A549 treated with Mapracorat at 1 μM for 4 hours (cell line): ENCODE data around the gene MFSD6. TPM values are rescaled to one million over a fixed set of nuclear protein-coding genes. Genes with fewer than 3 reads are reported as not detected.

Source experiments
- total RNA-seq: library from RNA; stranded (reverse); fragments of 200-300 nt; extraction: Qiagen RNA extraction; gene quantifications from 5 replicates; pipeline ENCODE4 v1.2.3, GENCODE V29; 2022

The MFSD6 gene
- total RNA-seq, result 23.6 to 34.4 TPM (median 29.3 TPM) in 5 replicates

GRCh38 chr2:190407662-190408537 is at the start of gene MFSD6:
Gene MFSD6, plus strand, starts transcription at chr2:190408355. Its CDS starts 27,675 bp downstream, at chr2:190436030.

GRCh38 chr2:190534310-190535120 is 126.4 kb downstream of the MFSD6 start, which contains the start of gene NEMP2:
Gene NEMP2, minus strand, starts transcription at chr2:190534722. Its CDS starts 67 bp downstream, at chr2:190534655.

Other genes with a start within 250 kb of the MFSD6 start
- 13.4 to 16.9 TPM (median 14.4 TPM) in 5 replicates for gene HIBCH, start 88.5 kb upstream of the MFSD6 start, total RNA-seq
- 27.8 to 31.7 TPM (median 29.4 TPM) in 5 replicates for gene INPP1, start 64.8 kb upstream of the MFSD6 start, total RNA-seq
- gene NEMP2, start 126.4 kb downstream of the MFSD6 start, total RNA-seq, result 7.1 to 9.7 TPM (median 7.8 TPM) in 5 replicates
- 27.8 to 39.3 TPM (median 36.6 TPM) in 5 replicates for gene NAB1, start 240.7 kb downstream of the MFSD6 start, total RNA-seq